GM23338 (cell line): ENCODE results near the gene CCDC149.

ENCODE experiments used
- CREB1 ChIP-seq: fragments of 250-450 bp; sonication (Bioruptor Pico); IDR thresholded peaks from 2 replicates; pipeline ENCODE4 v1.5.0; 2020; ENCODE audit warnings: low read depth, mild to moderate bottlenecking, moderate library complexity
- EZH2 ChIP-seq: fragments of 200-600 bp; sonication (generic); IDR thresholded peaks from one replicate; pipeline ENCODE4 v1.8.0; 2017; ENCODE audit warnings: antibody characterized with exemption, mild to moderate bottlenecking, low read depth; ENCODE audit not compliant: unreplicated experiment
- EZH2phosphoT487 ChIP-seq: fragments of 200-600 bp; sonication (generic); IDR thresholded peaks from one replicate; pipeline ENCODE4 v1.8.1; 2018; ENCODE audit warnings: antibody characterized with exemption; ENCODE audit not compliant: unreplicated experiment
- TF ChIP-seq, protein P1 (sequence below), 2 experiments: fragments of 200-600 bp in 1 of 2; sonication (generic) in 1 of 2; conservative IDR thresholded peaks; 2 replicates each; pipeline versions ENCODE4 v1.5.1 to v1.6.1; 2016 to 2017; ENCODE audit warnings: antibody characterized with exemption in 2 of 2, low read depth in 2 of 2, mild to moderate bottlenecking in 2 of 2, moderate library complexity in 1 of 2
- TF ChIP-seq, protein P2 (sequence below): IDR thresholded peaks from one replicate; pipeline ENCODE4 v1.6.1; 2018; ENCODE audit warnings: antibody characterized with exemption; ENCODE audit not compliant: unreplicated experiment

DNA sequence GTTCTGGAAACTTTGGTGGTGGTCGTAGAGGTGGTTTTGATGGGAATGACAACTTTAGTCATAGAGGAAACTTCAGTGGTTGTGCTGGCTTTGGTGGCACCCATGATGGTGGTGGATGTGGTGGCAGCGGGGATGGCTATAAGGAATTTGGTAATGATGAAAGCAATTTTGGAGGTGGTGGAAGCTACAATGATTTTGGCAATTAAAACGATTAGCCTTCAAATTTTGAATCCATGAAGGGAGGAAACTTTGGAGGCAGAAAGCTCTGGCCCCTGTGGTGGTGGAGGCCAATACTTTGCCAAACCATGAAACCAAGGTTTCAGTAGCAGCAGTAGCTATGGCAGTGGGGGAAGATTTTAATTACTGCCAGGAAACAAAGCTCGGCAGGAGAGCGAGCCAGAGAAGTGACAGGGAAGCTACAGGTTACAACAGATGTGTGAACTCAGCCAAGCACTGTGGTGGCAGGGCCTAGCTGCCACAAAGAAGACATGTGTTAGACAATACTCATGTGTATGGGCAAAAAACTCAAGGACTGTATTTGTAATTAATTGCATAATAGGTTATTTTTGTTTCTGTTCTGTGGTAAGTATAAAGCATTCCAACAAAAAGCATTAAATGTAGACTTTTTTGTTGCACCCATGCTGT is 140.7 kb downstream of the CCDC149 start:
- TF ChIP-seq CREB1 (CRISPR knock-in tag) (no peak), EZH2 (no peak), EZH2phosphoT487 (no peak)
- TF ChIP-seq, protein P1, sequence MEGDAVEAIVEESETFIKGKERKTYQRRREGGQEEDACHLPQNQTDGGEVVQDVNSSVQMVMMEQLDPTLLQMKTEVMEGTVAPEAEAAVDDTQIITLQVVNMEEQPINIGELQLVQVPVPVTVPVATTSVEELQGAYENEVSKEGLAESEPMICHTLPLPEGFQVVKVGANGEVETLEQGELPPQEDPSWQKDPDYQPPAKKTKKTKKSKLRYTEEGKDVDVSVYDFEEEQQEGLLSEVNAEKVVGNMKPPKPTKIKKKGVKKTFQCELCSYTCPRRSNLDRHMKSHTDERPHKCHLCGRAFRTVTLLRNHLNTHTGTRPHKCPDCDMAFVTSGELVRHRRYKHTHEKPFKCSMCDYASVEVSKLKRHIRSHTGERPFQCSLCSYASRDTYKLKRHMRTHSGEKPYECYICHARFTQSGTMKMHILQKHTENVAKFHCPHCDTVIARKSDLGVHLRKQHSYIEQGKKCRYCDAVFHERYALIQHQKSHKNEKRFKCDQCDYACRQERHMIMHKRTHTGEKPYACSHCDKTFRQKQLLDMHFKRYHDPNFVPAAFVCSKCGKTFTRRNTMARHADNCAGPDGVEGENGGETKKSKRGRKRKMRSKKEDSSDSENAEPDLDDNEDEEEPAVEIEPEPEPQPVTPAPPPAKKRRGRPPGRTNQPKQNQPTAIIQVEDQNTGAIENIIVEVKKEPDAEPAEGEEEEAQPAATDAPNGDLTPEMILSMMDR (conservative IDR thresholded peaks at IDR 0.05; ENCODE audit: low read depth in 2 of 2), result no peak
- TF ChIP-seq, protein P2, sequence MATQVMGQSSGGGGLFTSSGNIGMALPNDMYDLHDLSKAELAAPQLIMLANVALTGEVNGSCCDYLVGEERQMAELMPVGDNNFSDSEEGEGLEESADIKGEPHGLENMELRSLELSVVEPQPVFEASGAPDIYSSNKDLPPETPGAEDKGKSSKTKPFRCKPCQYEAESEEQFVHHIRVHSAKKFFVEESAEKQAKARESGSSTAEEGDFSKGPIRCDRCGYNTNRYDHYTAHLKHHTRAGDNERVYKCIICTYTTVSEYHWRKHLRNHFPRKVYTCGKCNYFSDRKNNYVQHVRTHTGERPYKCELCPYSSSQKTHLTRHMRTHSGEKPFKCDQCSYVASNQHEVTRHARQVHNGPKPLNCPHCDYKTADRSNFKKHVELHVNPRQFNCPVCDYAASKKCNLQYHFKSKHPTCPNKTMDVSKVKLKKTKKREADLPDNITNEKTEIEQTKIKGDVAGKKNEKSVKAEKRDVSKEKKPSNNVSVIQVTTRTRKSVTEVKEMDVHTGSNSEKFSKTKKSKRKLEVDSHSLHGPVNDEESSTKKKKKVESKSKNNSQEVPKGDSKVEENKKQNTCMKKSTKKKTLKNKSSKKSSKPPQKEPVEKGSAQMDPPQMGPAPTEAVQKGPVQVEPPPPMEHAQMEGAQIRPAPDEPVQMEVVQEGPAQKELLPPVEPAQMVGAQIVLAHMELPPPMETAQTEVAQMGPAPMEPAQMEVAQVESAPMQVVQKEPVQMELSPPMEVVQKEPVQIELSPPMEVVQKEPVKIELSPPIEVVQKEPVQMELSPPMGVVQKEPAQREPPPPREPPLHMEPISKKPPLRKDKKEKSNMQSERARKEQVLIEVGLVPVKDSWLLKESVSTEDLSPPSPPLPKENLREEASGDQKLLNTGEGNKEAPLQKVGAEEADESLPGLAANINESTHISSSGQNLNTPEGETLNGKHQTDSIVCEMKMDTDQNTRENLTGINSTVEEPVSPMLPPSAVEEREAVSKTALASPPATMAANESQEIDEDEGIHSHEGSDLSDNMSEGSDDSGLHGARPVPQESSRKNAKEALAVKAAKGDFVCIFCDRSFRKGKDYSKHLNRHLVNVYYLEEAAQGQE, result no peak
